Natural killer cell (primary cell): ENCODE results near the gene GREM2. TPM values are rescaled to one million over a fixed set of nuclear protein-coding genes. Genes with fewer than 3 reads are reported as not detected.

ENCODE experiments used
- ATAC-seq, 3 donors: fragments of 150-1000 bp in 2 of 3; fragments of 200-7000 bp in 1 of 3; cut with Tn5 transposase; 1 replicate in 1 of 3; 2 replicates in 2 of 3; pipeline ENCODE4 v1.10.0; 2021; ENCODE audit warnings: mild to moderate bottlenecking in 2 of 3, moderate library complexity in 2 of 3
- DNase-seq, 2 donors: peaks; one replicate each; pipeline versions ENCODE4 v3.0.0 to v3.0.0-alpha.2; 2013 to 2021; ENCODE audit warnings: mixed read lengths in 1 of 2
- H3K27ac ChIP-seq: one replicate; pipeline ENCODE4 v1.5.1; 2013; ENCODE audit warnings: mild to moderate bottlenecking, low read length
- H3K27me3 ChIP-seq: one replicate; pipeline ENCODE4 v1.6.1; 2013; ENCODE audit warnings: low read length; ENCODE audit not compliant: control insufficient read depth, insufficient read depth
- H3K36me3 ChIP-seq: one replicate; pipeline ENCODE4 v1.6.1; 2013; ENCODE audit warnings: low read length; ENCODE audit not compliant: control insufficient read depth, insufficient read depth
- H3K4me1 ChIP-seq: one replicate; pipeline ENCODE4 v1.6.1; 2013; ENCODE audit warnings: low read length; ENCODE audit not compliant: control insufficient read depth, insufficient read depth
- H3K4me3 ChIP-seq: one replicate; pipeline ENCODE4 v1.5.1; 2013; ENCODE audit warnings: low read length
- H3K9me3 ChIP-seq: one replicate; pipeline ENCODE4 v1.6.1; 2013; ENCODE audit warnings: low read length; ENCODE audit not compliant: control insufficient read depth, insufficient read depth
- H3K27ac Mint-ChIP-seq, 2 donors: one replicate each; pipeline ENCODE4 v1.8.0; 2022; ENCODE audit warnings: mild to moderate bottlenecking in 2 of 2, mixed read lengths in 2 of 2, moderate library complexity in 1 of 2
- H3K27me3 Mint-ChIP-seq, 2 donors: one replicate each; pipeline ENCODE4 v1.8.0; 2022; ENCODE audit warnings: low read depth in 2 of 2, mixed read lengths in 2 of 2
- H3K36me3 Mint-ChIP-seq: one replicate; pipeline ENCODE4 v1.8.0; 2022; ENCODE audit warnings: mixed read lengths
- H3K4me1 Mint-ChIP-seq, 2 donors: one replicate each; pipeline ENCODE4 v1.8.0; 2022; ENCODE audit warnings: mixed read lengths in 2 of 2
- H3K4me3 Mint-ChIP-seq: one replicate; pipeline ENCODE4 v1.8.0; 2022; ENCODE audit warnings: mild to moderate bottlenecking, moderate library complexity, mixed read lengths
- H3K9me3 Mint-ChIP-seq, 2 donors: one replicate each; pipeline ENCODE4 v1.8.0; 2022; ENCODE audit warnings: mixed read lengths in 2 of 2
- WGBS: methylation state at CpG from one replicate; pipeline ENCODE4 v1.1.7; 2013; ENCODE audit warnings: missing lambda C conversion rate; ENCODE audit not compliant: insufficient coverage; 5-methylcytosine and 5-hydroxymethylcytosine counted together
- intact Hi-C: fragments of 100-400 bp; cut with micrococcal nuclease; formaldehyde crosslinking; loops from one replicate; pipeline ENCODE4 v1.14.2; 2022
- total RNA-seq, 4 donors: library from RNA; stranded (reverse); fragments of 120-200 nt in 1 of 4; gene quantifications; one replicate each; pipeline versions ENCODE4 v1.2.3 to v1.2.4, GENCODE V29; 2013 to 2022
- TF ChIP-seq, protein P1 (sequence below): fragments of 200-600 bp; IDR thresholded peaks from one replicate; pipeline ENCODE4 v1.8.0; 2022; ENCODE audit warnings: antibody characterized with exemption

Gene GREM2
- total RNA-seq, 3 donors from 2014 or later (not counting 1 experiment from before 2014, with no cell fraction given), result 0.08 to 0.34 TPM; not detected in 1

DNA sequence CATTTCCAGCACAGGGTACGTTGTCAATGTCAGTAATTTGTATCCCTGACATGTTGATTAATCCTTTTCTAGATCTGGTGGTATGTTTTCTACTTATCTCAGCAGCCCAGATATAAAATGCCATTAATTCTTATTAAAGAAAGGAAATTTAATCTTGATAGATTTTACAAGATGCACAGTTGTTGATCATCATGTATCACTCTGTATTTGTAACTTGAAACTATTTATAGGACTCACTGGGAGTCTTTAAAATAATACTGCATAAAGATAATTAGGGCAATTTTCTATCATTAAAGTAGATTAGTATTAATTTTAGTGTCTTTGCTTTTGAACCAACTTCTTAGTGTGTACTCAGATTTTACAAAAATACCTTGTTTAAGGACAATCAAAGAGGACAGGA lies 84.9 kb downstream of the GREM2 start:
- intact Hi-C loops, result no loop called here
- H3K27me3 ChIP-seq, result no peaks in the 10 kb centered on the region
- Mint-ChIP-seq H3K27me3 (peaks cover 10 to 29% of the 10 kb centered on the region in 2 donors), H3K9me3 (no peaks in the 10 kb centered on the region), H3K27ac (no peak overlapping the region), H3K4me3 (no peak overlapping the region), H3K36me3 (no peaks in the 10 kb centered on the region), H3K4me1 (no peaks in the 10 kb centered on the region)
- DNase-seq (no peak), ATAC-seq (no peak)
- no peaks in the 10 kb centered on the region for H3K4me1 ChIP-seq
- TF ChIP-seq, protein P1, sequence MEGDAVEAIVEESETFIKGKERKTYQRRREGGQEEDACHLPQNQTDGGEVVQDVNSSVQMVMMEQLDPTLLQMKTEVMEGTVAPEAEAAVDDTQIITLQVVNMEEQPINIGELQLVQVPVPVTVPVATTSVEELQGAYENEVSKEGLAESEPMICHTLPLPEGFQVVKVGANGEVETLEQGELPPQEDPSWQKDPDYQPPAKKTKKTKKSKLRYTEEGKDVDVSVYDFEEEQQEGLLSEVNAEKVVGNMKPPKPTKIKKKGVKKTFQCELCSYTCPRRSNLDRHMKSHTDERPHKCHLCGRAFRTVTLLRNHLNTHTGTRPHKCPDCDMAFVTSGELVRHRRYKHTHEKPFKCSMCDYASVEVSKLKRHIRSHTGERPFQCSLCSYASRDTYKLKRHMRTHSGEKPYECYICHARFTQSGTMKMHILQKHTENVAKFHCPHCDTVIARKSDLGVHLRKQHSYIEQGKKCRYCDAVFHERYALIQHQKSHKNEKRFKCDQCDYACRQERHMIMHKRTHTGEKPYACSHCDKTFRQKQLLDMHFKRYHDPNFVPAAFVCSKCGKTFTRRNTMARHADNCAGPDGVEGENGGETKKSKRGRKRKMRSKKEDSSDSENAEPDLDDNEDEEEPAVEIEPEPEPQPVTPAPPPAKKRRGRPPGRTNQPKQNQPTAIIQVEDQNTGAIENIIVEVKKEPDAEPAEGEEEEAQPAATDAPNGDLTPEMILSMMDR, result no peak
- WGBS, result no CpG with 5 or more reads among the region's 1 CpG
- no peak overlapping the region for H3K4me3 ChIP-seq
- no peaks in the 10 kb centered on the region for H3K36me3 ChIP-seq
- no peaks in the 10 kb centered on the region for H3K9me3 ChIP-seq
- H3K27ac ChIP-seq, result no peak overlapping the region

DNA sequence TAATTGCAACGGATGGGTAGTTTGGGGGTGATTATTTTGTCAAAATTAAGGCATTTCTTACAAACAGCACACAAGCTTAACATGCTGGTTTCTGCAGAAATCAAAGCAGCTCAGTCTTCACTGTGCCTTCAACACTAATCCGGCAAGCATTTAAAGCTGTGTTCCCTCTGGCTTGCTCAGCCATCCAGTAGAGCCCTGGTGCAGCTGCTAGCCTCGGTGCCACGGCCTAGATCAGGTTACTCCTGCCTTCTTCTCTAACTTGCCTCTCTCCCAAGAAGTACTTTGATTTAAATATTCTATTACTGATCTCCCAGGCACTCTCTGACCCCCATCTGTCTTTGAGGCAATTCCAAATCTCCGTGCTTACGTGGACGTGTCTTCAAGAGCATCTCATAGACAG lies 85.6 kb downstream of the GREM2 start:
- DNase-seq (no peak), ATAC-seq (no peak)
- Mint-ChIP-seq H3K36me3 (no peaks in the 10 kb centered on the region), H3K4me3 (no peak overlapping the region), H3K27ac (no peak overlapping the region), H3K9me3 (no peaks in the 10 kb centered on the region), H3K27me3 (peaks cover 7 to 25% of the 10 kb centered on the region in 2 donors), H3K4me1 (peaks cover 0 to 2% of the 10 kb centered on the region in 2 donors)
- 79% methylated on average over 6 of the region's 7 CpGs for WGBS
- TF ChIP-seq, protein P1, result no peak
- H3K27me3 ChIP-seq, result no peaks in the 10 kb centered on the region
- peaks cover 6% of the 10 kb centered on the region for H3K4me1 ChIP-seq
- no peak overlapping the region for H3K4me3 ChIP-seq
- H3K27ac ChIP-seq, result no peak overlapping the region
- no peaks in the 10 kb centered on the region for H3K9me3 ChIP-seq
- H3K36me3 ChIP-seq, result no peaks in the 10 kb centered on the region
- intact Hi-C loops, result no loop called here

DNA sequence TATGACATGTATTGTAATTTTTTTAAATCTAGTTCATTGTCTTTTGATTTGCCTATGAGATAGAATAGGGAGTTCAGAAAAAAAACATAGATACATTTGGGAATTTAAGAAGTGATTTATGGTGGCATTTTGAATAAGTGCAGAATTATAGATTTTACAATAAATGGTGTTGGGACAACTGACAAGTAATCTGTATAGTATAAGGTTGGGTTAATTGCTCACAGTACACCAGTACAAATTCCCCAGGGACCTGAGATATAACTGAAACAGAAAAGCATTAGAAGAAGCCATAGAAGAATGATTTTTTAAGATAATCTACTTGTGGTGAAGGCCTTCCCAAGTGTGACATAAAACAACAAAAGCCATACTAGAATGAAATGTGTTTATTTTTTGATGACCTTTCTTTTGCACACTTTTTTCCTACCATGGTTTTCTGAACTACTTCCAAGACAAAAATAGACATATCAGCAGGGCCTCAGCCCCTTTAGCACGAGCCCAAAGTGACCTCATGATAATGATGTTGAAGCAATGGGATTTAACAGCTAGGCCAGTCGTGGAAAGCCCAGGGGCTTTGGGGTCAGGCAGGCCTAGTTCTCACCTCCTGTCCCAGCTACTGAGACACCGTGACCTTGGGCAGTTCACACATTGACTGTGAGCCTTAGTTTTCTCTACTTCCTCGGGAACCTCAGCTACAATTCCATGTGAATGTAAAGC lies 87.4 kb downstream of the GREM2 start:
- H3K36me3 Mint-ChIP-seq, result no peaks in the 10 kb centered on the region
- WGBS, result 65% methylated on average over 4 of the region's 4 CpGs
- no peaks in the 10 kb centered on the region for H3K27me3 ChIP-seq
- TF ChIP-seq, protein P1, result no peak
- peaks cover 4 to 13% of the 10 kb centered on the region in 2 donors for H3K27me3 Mint-ChIP-seq
- no peaks in the 10 kb centered on the region for H3K9me3 ChIP-seq
- no peak overlapping the region for H3K27ac Mint-ChIP-seq
- ATAC-seq (no peak), DNase-seq (no peak)
- H3K4me3 Mint-ChIP-seq, result no peak overlapping the region
- H3K4me3 ChIP-seq, result no peak overlapping the region
- H3K4me1 Mint-ChIP-seq, result peaks cover 0 to 4% of the 10 kb centered on the region in 2 donors
- H3K4me1 ChIP-seq, result peaks cover 6% of the 10 kb centered on the region
- H3K36me3 ChIP-seq, result no peaks in the 10 kb centered on the region
- intact Hi-C loops, result no loop called here
- no peaks in the 10 kb centered on the region for H3K9me3 Mint-ChIP-seq
- no peak overlapping the region for H3K27ac ChIP-seq
